GM20000 (cell line): ENCODE measurements around the gene FGF16.
"Not testable (repeated sequence)": the region's sequence is repeated elsewhere in the genome, so short reads cannot be mapped to it uniquely, and the experiment has no call there.

Source experiments
- DNase-seq: peaks from one replicate; pipeline ENCODE4 v3.0.0; 2012; ENCODE audit warnings: low spot score
- CTCF ChIP-seq: IDR thresholded peaks from 2 replicates; pipeline ENCODE4 v1.5.1; 2012; ENCODE audit warnings: mild to moderate bottlenecking, control low read depth; ENCODE audit errors: extremely low read depth, missing control alignments

Gene FGF16

GRCh38 chrX:77484045-77484444 lies 36.9 kb downstream of the FGF16 start:
- no peak for TF ChIP-seq CTCF
- DNase-seq, result no peak

- TF ChIP-seq CTCF, result no peak
- DNase-seq, result no peak
These were observed 46.7 kb downstream of the FGF16 start for GRCh38 chrX:77493677-77494553.

GRCh38 chrX:77500164-77500563 lies 53.0 kb downstream of the FGF16 start:
- DNase-seq, result not testable (repeated sequence)

GRCh38 chrX:77502951-77503525 lies 55.8 kb downstream of the FGF16 start:
- no peak for TF ChIP-seq CTCF
- no peak for DNase-seq

GRCh38 chrX:77505227-77505626 lies 58.0 kb downstream of the FGF16 start:
- no peak for TF ChIP-seq CTCF
- DNase-seq, result no peak
